BE2C (cell line): ENCODE results near the gene SEMA3A.

Source experiments
- DNase-seq: peaks from one replicate; pipeline ENCODE4 v3.0.0-alpha.2; 2020
- H3K27me3 ChIP-seq: fragments of 250-450 bp; sonication (Bioruptor Pico); 2 replicates; pipeline ENCODE4 v1.5.1; 2020; ENCODE audit warnings: mild to moderate bottlenecking
- H3K36me3 ChIP-seq: fragments of 250-450 bp; sonication (Bioruptor Pico); 2 replicates; pipeline ENCODE4 v1.5.1; 2020; ENCODE audit warnings: mild to moderate bottlenecking
- H3K4me1 ChIP-seq: fragments of 250-450 bp; sonication (Bioruptor Pico); 2 replicates; pipeline ENCODE4 v1.5.1; 2020
- H3K4me3 ChIP-seq: 2 replicates; pipeline ENCODE4 v1.5.1; 2011; ENCODE audit warnings: low read depth, low read length
- H3K9me3 ChIP-seq: fragments of 250-450 bp; sonication (Bioruptor Pico); 2 replicates; pipeline ENCODE4 v1.5.1; 2020
- TF ChIP-seq, protein P1 (sequence below): IDR thresholded peaks from 2 replicates; pipeline ENCODE4 v1.5.1; 2012; ENCODE audit warnings: mild to moderate bottlenecking, low read depth, low read length

The SEMA3A gene

DNA sequence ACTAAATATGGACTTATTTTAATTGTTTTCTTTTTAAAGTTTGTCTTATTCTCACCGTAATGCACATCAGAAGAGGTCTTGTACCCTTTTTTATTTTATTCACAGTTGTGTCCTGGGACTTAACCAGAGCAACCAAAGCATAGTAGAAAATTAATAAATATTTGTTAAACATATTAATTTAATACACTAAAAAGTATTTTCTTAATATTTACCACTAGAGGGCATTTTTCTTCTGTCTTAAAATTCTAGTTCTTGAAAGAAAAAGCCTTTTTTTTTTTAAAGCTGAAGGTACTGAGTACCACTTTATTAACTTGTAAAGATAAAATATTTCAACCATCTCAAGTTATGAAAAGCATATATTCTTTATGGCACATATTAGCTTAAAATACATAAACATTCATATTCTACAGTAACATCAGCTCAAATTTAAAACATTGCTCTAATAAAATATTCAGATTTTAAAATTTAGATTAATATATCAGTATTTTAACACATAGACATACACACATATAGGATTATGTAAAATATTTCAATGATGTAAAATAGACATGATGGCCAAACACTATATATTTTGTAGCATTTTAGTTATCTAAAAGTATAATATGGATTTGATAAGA, 260.4 kb downstream of the SEMA3A start:
- TF ChIP-seq, protein P1, sequence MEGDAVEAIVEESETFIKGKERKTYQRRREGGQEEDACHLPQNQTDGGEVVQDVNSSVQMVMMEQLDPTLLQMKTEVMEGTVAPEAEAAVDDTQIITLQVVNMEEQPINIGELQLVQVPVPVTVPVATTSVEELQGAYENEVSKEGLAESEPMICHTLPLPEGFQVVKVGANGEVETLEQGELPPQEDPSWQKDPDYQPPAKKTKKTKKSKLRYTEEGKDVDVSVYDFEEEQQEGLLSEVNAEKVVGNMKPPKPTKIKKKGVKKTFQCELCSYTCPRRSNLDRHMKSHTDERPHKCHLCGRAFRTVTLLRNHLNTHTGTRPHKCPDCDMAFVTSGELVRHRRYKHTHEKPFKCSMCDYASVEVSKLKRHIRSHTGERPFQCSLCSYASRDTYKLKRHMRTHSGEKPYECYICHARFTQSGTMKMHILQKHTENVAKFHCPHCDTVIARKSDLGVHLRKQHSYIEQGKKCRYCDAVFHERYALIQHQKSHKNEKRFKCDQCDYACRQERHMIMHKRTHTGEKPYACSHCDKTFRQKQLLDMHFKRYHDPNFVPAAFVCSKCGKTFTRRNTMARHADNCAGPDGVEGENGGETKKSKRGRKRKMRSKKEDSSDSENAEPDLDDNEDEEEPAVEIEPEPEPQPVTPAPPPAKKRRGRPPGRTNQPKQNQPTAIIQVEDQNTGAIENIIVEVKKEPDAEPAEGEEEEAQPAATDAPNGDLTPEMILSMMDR, result no peak; the same call in 1 of the 2 replicates
- no peaks in the 10 kb centered on the region for H3K9me3 ChIP-seq
- no peaks in the 10 kb centered on the region for H3K4me1 ChIP-seq
- H3K4me3 ChIP-seq, result no peak overlapping the region
- H3K36me3 ChIP-seq, result no peaks in the 10 kb centered on the region
- H3K27me3 ChIP-seq, result no peaks in the 10 kb centered on the region
- DNase-seq, result no peak

DNA sequence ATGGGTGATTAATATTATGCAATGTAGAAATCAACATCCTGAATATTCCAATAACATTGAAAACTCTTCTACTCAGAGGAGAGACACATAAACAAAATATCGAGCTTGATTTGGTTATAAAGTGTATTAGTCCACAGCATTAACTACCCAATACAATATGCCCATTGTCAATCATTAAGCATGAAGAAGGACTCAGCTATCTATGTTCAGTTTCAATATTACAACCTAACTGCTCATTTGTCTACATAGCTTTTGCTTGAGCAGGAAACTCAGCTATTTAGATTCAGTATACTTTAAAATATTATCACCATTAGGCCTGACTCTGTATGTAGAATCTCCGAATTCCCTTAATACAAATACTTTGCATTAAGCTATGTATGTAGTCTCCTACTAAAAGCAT, 262.6 kb downstream of the SEMA3A start:
- H3K9me3 ChIP-seq, result no peaks in the 10 kb centered on the region
- DNase-seq, result no peak
- TF ChIP-seq, protein P1, result no peak
- H3K27me3 ChIP-seq, result no peaks in the 10 kb centered on the region
- H3K4me1 ChIP-seq, result no peaks in the 10 kb centered on the region
- H3K4me3 ChIP-seq, result no peak overlapping the region
- H3K36me3 ChIP-seq, result no peaks in the 10 kb centered on the region

DNA sequence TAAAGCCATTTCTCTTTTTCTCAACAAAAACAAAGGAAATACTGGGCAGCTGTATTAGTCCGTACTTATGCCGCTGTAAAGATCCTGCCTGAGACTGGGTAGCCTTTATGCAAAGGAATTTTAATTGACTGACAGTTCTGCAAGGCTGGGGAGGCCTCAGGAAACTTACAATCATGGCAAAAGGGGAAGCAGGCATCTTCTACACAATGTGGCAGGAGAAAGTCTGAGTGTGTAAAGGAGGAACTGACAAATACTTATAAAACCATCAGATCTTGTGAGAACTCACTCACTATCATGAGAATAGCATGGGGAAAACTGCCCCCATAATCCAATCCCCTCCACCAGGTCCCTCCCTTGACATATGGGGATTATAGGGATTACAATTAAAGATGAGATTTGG, 264.3 kb downstream of the SEMA3A start:
- Histone ChIP-seq H3K4me1 (no peaks in the 10 kb centered on the region), H3K9me3 (no peaks in the 10 kb centered on the region), H3K27me3 (no peaks in the 10 kb centered on the region), H3K36me3 (no peaks in the 10 kb centered on the region), H3K4me3 (no peak overlapping the region)
- TF ChIP-seq, protein P1, result no peak
- no peak for DNase-seq

DNA sequence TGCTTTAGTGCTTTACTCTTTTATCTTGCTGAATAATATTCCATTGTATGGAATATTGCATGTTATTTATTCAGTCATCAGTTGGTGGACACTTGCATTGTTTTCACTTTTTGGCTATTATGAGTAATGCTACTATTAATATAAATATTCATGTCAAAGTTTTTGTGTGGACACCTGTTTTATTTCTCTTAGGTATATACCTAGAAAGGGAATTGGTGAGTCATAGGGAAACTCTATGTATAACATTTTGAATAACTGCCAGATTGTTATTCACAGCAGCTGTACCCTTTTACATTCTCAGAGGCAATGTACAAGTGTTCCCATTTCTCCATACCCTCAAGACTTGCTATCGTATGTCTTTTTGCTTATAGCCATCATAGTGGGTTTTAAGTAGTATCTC, 268.7 kb downstream of the SEMA3A start:
- TF ChIP-seq, protein P1, result no peak
- Histone ChIP-seq H3K27me3 (no peaks in the 10 kb centered on the region), H3K4me1 (peaks cover 8% of the 10 kb centered on the region), H3K4me3 (no peak overlapping the region), H3K36me3 (no peaks in the 10 kb centered on the region), H3K9me3 (no peaks in the 10 kb centered on the region)
- DNase-seq, result no peak

- H3K9me3 ChIP-seq, result no peaks in the 10 kb centered on the region
- H3K4me1 ChIP-seq, result peaks cover 15% of the 10 kb centered on the region
- peak overlapping the region; percentile 40 for H3K4me3 ChIP-seq
- H3K27me3 ChIP-seq, result no peaks in the 10 kb centered on the region
- peak; percentile 92 for DNase-seq
- TF ChIP-seq, protein P1, result no peak
- no peaks in the 10 kb centered on the region for H3K36me3 ChIP-seq
These were observed 272.5 kb downstream of the SEMA3A start for GRCh38 chr7:83921941-83922607.

- TF ChIP-seq, protein P1, result no peak
These were observed 273.2 kb downstream of the SEMA3A start for GRCh38 chr7:83921271-83921940.

More at GRCh38 chr7:83921271-83921940, 273.2 kb downstream of the SEMA3A start:
- Histone ChIP-seq H3K36me3 (no peaks in the 10 kb centered on the region), H3K4me3 (peak overlapping the region; percentile 40), H3K9me3 (no peaks in the 10 kb centered on the region), H3K4me1 (peaks cover 15% of the 10 kb centered on the region), H3K27me3 (no peaks in the 10 kb centered on the region)
- no peak for DNase-seq
